Prostate gland (tissue), 2 donors: Measurements from ENCODE around the gene JAM2.

Source experiments
- POLR2A ChIP-seq: fragments of 450-650 bp; IDR thresholded peaks from one replicate; pipeline ENCODE4 v1.6.1; 2016; ENCODE audit warnings: antibody characterized with exemption, mild to moderate bottlenecking
- POLR2AphosphoS5 ChIP-seq: sonication (generic); formaldehyde crosslinking; IDR thresholded peaks from one replicate; pipeline ENCODE4 v1.6.1; 2017; ENCODE audit warnings: antibody characterized with exemption
- TF ChIP-seq, protein P1 (sequence below), 4 experiments: fragments of 200-600 bp in 2 of 4; fragments of 450-650 bp in 2 of 4; sonication (generic) in 2 of 4; IDR thresholded peaks; 1 replicate in 3 of 4; 2 replicates in 1 of 4; pipeline ENCODE4 v1.5.1; 2016 to 2019; ENCODE audit warnings: antibody characterized with exemption in 4 of 4, mild to moderate bottlenecking in 2 of 4, moderate library complexity in 2 of 4

DNA sequence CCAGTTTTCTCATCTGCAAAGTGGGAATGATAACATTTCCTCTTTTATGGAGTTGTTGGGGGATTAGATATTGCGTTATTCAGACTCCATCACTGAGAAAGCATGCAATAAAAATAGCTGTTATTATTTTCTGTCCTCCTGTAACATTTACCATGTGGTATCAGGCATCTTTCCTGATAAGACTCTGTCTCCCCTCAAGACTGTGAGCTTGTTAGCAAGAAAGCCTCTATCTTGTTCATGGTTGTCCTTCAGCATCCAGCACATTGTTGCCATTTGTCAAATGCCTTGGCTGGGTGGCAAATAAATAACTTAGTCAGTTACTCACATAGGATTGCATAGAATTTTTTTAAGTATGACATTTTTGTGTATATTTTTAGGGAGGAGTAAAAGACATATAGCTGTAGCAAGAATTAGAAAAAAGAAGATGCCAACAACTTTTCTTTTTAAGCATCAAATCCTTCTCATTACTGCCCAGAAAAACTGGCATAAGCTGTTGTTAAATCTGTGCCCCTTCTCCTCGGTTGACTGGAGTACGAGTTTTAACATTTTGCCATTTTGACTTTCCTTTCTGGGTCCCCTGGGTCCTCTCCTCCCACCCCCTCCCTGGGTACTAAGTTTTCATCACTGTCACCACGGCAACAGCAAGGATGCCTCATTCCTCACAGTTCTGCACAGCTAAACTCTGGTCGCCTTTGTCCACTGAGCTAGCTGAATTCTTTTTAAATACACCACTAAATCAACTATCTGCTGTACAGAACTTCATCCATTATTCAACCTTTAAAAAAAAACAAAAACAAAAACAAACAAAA, 1.0 kb upstream of the JAM2 start:
- TF ChIP-seq, protein P1, sequence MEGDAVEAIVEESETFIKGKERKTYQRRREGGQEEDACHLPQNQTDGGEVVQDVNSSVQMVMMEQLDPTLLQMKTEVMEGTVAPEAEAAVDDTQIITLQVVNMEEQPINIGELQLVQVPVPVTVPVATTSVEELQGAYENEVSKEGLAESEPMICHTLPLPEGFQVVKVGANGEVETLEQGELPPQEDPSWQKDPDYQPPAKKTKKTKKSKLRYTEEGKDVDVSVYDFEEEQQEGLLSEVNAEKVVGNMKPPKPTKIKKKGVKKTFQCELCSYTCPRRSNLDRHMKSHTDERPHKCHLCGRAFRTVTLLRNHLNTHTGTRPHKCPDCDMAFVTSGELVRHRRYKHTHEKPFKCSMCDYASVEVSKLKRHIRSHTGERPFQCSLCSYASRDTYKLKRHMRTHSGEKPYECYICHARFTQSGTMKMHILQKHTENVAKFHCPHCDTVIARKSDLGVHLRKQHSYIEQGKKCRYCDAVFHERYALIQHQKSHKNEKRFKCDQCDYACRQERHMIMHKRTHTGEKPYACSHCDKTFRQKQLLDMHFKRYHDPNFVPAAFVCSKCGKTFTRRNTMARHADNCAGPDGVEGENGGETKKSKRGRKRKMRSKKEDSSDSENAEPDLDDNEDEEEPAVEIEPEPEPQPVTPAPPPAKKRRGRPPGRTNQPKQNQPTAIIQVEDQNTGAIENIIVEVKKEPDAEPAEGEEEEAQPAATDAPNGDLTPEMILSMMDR (IDR thresholded peaks at IDR 0.05): no peak
- TF ChIP-seq POLR2AphosphoS5 (no peak), POLR2A (no peak)
